ENCODE measurements around the gene BRINP3. TPM values are rescaled to one million over a fixed set of nuclear protein-coding genes. Genes with fewer than 3 reads are reported as not detected.
A peak's percentile ranks its signal among the peaks of the same experiment; 100 is the strongest.

BRINP3 gene
- total RNA-seq, 1 donor from 2014 or later = not detected

DNA sequence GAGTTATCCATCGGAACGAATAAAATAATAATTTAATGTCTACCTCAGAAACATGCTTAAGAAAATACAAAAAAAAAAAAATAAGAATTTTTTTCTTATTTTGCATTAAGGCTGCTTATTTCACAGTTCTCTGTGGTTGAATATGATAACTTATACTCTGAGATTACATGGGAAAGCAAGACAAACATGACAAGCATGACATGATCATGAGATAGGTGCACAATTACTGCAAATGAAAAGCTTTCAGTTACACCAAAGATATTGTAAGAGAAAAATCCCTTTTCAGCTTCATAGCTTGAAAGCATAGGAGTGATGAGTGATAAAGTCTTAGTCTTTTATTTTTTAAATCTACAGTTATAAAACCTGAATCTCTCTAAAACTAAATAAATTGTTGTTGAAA, 154.1 kb downstream of the BRINP3 start:
- FAIRE-seq (no peak), DNase-seq (ENCODE audit: low read depth) (no peak)
- no peaks in the 10 kb centered on the region for H3K27me3 Mint-ChIP-seq (ENCODE audit: low read depth, unreplicated experiment)
- H3K4me3 ChIP-seq (ENCODE audit: insufficient read depth, low read depth, low read length) = no peak overlapping the region
- no peaks in the 10 kb centered on the region for H3K36me3 Mint-ChIP-seq (ENCODE audit: low read depth, unreplicated experiment)
- TF ChIP-seq, protein P1, sequence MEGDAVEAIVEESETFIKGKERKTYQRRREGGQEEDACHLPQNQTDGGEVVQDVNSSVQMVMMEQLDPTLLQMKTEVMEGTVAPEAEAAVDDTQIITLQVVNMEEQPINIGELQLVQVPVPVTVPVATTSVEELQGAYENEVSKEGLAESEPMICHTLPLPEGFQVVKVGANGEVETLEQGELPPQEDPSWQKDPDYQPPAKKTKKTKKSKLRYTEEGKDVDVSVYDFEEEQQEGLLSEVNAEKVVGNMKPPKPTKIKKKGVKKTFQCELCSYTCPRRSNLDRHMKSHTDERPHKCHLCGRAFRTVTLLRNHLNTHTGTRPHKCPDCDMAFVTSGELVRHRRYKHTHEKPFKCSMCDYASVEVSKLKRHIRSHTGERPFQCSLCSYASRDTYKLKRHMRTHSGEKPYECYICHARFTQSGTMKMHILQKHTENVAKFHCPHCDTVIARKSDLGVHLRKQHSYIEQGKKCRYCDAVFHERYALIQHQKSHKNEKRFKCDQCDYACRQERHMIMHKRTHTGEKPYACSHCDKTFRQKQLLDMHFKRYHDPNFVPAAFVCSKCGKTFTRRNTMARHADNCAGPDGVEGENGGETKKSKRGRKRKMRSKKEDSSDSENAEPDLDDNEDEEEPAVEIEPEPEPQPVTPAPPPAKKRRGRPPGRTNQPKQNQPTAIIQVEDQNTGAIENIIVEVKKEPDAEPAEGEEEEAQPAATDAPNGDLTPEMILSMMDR (IDR thresholded peaks at IDR 0.05; ENCODE audit: insufficient read depth, low read depth, low read length) = no peak
- no peak for TF ChIP-seq EZH2 (IDR thresholded peaks at IDR 0.05; ENCODE audit: insufficient read depth, low read length)
- no peaks in the 10 kb centered on the region for H3K79me2 ChIP-seq (ENCODE audit: insufficient read depth, low read length)
- no peak overlapping the region for H3K4me3 Mint-ChIP-seq (ENCODE audit: unreplicated experiment)
- H3K27me3 ChIP-seq (ENCODE audit: insufficient read depth, low read length) = no peaks in the 10 kb centered on the region
- H3K4me1 ChIP-seq (ENCODE audit: insufficient read depth, low read length) = no peaks in the 10 kb centered on the region
- no peaks in the 10 kb centered on the region for H3K36me3 ChIP-seq (ENCODE audit: insufficient read depth, low read length)
- H3K9me3 Mint-ChIP-seq (ENCODE audit: unreplicated experiment) = no peaks in the 10 kb centered on the region
- no peaks in the 10 kb centered on the region for H4K20me1 ChIP-seq (ENCODE audit: insufficient read depth, low read length)
- no peak overlapping the region for H3K4me2 ChIP-seq (ENCODE audit: low read length)
- no peak overlapping the region for H2AFZ ChIP-seq (ENCODE audit: low read depth, low read length)
- H3K27ac ChIP-seq (ENCODE audit: low read depth, low read length) = no peak overlapping the region
- no peak overlapping the region for H3K9ac ChIP-seq (ENCODE audit: low read length)
- no peaks in the 10 kb centered on the region for H3K9me3 ChIP-seq (ENCODE audit: insufficient read depth, low read depth, low read length)
- H3K27ac Mint-ChIP-seq (ENCODE audit: unreplicated experiment) = no peak overlapping the region
- no peaks in the 10 kb centered on the region for H3K4me1 Mint-ChIP-seq (ENCODE audit: low read depth, unreplicated experiment)

DNA sequence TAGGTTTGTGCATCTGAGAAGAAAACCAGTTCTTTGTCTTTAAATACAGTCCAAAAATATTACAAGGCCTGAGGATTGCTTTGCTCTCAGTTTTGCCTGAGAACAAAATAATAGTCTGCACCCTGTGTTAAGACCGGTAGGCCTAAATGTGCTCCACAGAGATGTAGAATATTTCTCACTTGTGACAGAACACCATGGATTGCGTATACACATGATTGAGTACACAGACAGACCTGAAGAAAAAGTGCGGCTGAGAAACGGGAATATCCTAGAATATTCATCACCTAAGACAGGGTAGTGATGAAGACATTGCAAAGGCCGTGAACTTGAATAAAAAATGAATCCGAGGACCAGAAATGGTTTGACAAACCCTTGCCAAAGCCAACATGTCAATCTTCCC, 155.4 kb downstream of the BRINP3 start:
- FAIRE-seq (no peak), DNase-seq (ENCODE audit: low read depth) (no peak)
- H3K27me3 Mint-ChIP-seq (ENCODE audit: low read depth, unreplicated experiment) = no peaks in the 10 kb centered on the region
- Histone ChIP-seq H3K27me3 (ENCODE audit: insufficient read depth, low read length) (no peaks in the 10 kb centered on the region), H4K20me1 (ENCODE audit: insufficient read depth, low read length) (no peaks in the 10 kb centered on the region), H3K79me2 (ENCODE audit: insufficient read depth, low read length) (no peaks in the 10 kb centered on the region), H3K4me2 (ENCODE audit: low read length) (no peak overlapping the region), H2AFZ (ENCODE audit: low read depth, low read length) (no peak overlapping the region), H3K4me1 (ENCODE audit: insufficient read depth, low read length) (no peaks in the 10 kb centered on the region), H3K9ac (ENCODE audit: low read length) (no peak overlapping the region), H3K9me3 (ENCODE audit: insufficient read depth, low read depth, low read length) (no peaks in the 10 kb centered on the region), H3K27ac (ENCODE audit: low read depth, low read length) (no peak overlapping the region), H3K36me3 (ENCODE audit: insufficient read depth, low read length) (no peaks in the 10 kb centered on the region), H3K4me3 (ENCODE audit: insufficient read depth, low read depth, low read length) (no peak overlapping the region)
- TF ChIP-seq EZH2 (IDR thresholded peaks at IDR 0.05; ENCODE audit: insufficient read depth, low read length) = no peak
- TF ChIP-seq, protein P1 (IDR thresholded peaks at IDR 0.05; ENCODE audit: insufficient read depth, low read depth, low read length) = no peak
- no peaks in the 10 kb centered on the region for H3K36me3 Mint-ChIP-seq (ENCODE audit: low read depth, unreplicated experiment)
- H3K4me3 Mint-ChIP-seq (ENCODE audit: unreplicated experiment) = no peak overlapping the region
- H3K9me3 Mint-ChIP-seq (ENCODE audit: unreplicated experiment) = no peaks in the 10 kb centered on the region
- H3K27ac Mint-ChIP-seq (ENCODE audit: unreplicated experiment) = no peak overlapping the region
- H3K4me1 Mint-ChIP-seq (ENCODE audit: low read depth, unreplicated experiment) = no peaks in the 10 kb centered on the region

DNA sequence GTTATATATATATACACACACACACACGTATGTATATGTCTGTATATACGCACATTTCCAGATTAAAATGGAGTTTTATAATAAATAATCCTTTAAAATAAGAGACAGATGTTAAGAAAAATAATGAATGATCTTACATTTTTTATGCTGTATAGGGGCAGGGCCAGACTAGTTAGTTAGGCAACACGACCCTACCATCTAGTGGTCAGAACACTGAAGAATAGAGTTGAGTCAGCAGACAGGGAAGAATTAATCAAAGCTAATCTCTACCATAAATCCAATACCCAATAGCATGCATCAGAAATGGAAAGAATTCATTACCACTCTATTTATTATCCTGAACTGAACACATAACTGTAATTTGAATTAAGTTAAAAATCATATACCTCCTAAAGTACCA, 156.7 kb downstream of the BRINP3 start:
- FAIRE-seq (no peak), DNase-seq (ENCODE audit: low read depth) (peak; percentile 35)
- no peaks in the 10 kb centered on the region for H3K36me3 ChIP-seq (ENCODE audit: insufficient read depth, low read length)
- H3K79me2 ChIP-seq (ENCODE audit: insufficient read depth, low read length) = no peaks in the 10 kb centered on the region
- H3K4me3 ChIP-seq (ENCODE audit: insufficient read depth, low read depth, low read length) = no peak overlapping the region
- H3K27ac ChIP-seq (ENCODE audit: low read depth, low read length) = no peak overlapping the region
- H4K20me1 ChIP-seq (ENCODE audit: insufficient read depth, low read length) = no peaks in the 10 kb centered on the region
- H3K27me3 ChIP-seq (ENCODE audit: insufficient read depth, low read length) = no peaks in the 10 kb centered on the region
- H3K9me3 Mint-ChIP-seq (ENCODE audit: unreplicated experiment) = no peaks in the 10 kb centered on the region
- H3K9me3 ChIP-seq (ENCODE audit: insufficient read depth, low read depth, low read length) = no peaks in the 10 kb centered on the region
- no peaks in the 10 kb centered on the region for H3K27me3 Mint-ChIP-seq (ENCODE audit: low read depth, unreplicated experiment)
- no peak overlapping the region for H3K4me3 Mint-ChIP-seq (ENCODE audit: unreplicated experiment)
- no peak for TF ChIP-seq EZH2 (IDR thresholded peaks at IDR 0.05; ENCODE audit: insufficient read depth, low read length)
- TF ChIP-seq, protein P1 (IDR thresholded peaks at IDR 0.05; ENCODE audit: insufficient read depth, low read depth, low read length) = peak; percentile 54
- no peaks in the 10 kb centered on the region for H3K4me1 ChIP-seq (ENCODE audit: insufficient read depth, low read length)
- no peaks in the 10 kb centered on the region for H3K36me3 Mint-ChIP-seq (ENCODE audit: low read depth, unreplicated experiment)
- H3K4me1 Mint-ChIP-seq (ENCODE audit: low read depth, unreplicated experiment) = no peaks in the 10 kb centered on the region
- H3K9ac ChIP-seq (ENCODE audit: low read length) = no peak overlapping the region
- no peak overlapping the region for H2AFZ ChIP-seq (ENCODE audit: low read depth, low read length)
- no peak overlapping the region for H3K4me2 ChIP-seq (ENCODE audit: low read length)
- no peak overlapping the region for H3K27ac Mint-ChIP-seq (ENCODE audit: unreplicated experiment)

Measured in astrocyte (in vitro differentiated cells and primary cell).